Mesendoderm (in vitro differentiated cells): ENCODE data around the gene MINDY2.

Experiments
- DNase-seq: peaks from one replicate; pipeline ENCODE4 v3.0.0; 2013
- H2AK5ac ChIP-seq: 2 replicates; pipeline ENCODE4 v1.6.1; 2013; ENCODE audit warnings: low read length, inconsistent platforms
- H2BK120ac ChIP-seq: 2 replicates; pipeline ENCODE4 v1.6.1; 2013; ENCODE audit warnings: low read depth, mild to moderate bottlenecking, low read length, moderate library complexity, mixed read lengths
- H2BK15ac ChIP-seq: replicated peaks from 2 replicates; pipeline ENCODE4 v1.6.1; 2013; ENCODE audit warnings: low read depth, mild to moderate bottlenecking, moderate library complexity
- H2BK5ac ChIP-seq: 2 replicates; pipeline ENCODE4 v1.6.1; 2013; ENCODE audit warnings: low read length, inconsistent platforms
- H3K18ac ChIP-seq: 2 replicates; pipeline ENCODE4 v1.6.1; 2013; ENCODE audit warnings: mild to moderate bottlenecking, low read length, mixed read lengths
- H3K23ac ChIP-seq: one replicate; pipeline ENCODE4 v1.6.1; 2013; ENCODE audit warnings: low read length
- H3K27ac ChIP-seq: 2 replicates; pipeline ENCODE4 v1.5.1; 2013; ENCODE audit warnings: low read depth, mild to moderate bottlenecking, inconsistent platforms, low read length, moderate library complexity
- H3K27me3 ChIP-seq: 2 replicates; pipeline ENCODE4 v1.6.1; 2013; ENCODE audit warnings: low read length, control low read depth, mild to moderate bottlenecking, inconsistent platforms; ENCODE audit not compliant: insufficient read depth, poor library complexity
- H3K36me3 ChIP-seq: 2 replicates; pipeline ENCODE4 v1.6.1; 2013; ENCODE audit warnings: low read length, inconsistent platforms; ENCODE audit not compliant: control insufficient read depth, insufficient read depth
- H3K4ac ChIP-seq: one replicate; pipeline ENCODE4 v1.6.1; 2013; ENCODE audit warnings: low read depth, mild to moderate bottlenecking, low read length, moderate library complexity
- H3K4me1 ChIP-seq: 2 replicates; pipeline ENCODE4 v1.6.1; 2013; ENCODE audit warnings: low read depth, low read length, inconsistent platforms; ENCODE audit not compliant: control insufficient read depth
- H3K4me2 ChIP-seq: 2 replicates; pipeline ENCODE4 v1.6.1; 2013; ENCODE audit warnings: low read length
- H3K4me3 ChIP-seq: 2 replicates; pipeline ENCODE4 v1.5.1; 2013; ENCODE audit warnings: mild to moderate bottlenecking, low read length
- H3K56ac ChIP-seq: one replicate; pipeline ENCODE4 v1.6.1; 2013; ENCODE audit warnings: low read length
- H3K79me1 ChIP-seq: 2 replicates; pipeline ENCODE4 v1.6.1; 2013; ENCODE audit warnings: low read length, inconsistent platforms
- H3K79me2 ChIP-seq: 2 replicates; pipeline ENCODE4 v1.6.1; 2013; ENCODE audit warnings: mild to moderate bottlenecking, low read length; ENCODE audit not compliant: control insufficient read depth, insufficient read depth
- H3K9ac ChIP-seq: 2 replicates; pipeline ENCODE4 v1.6.1; 2013; ENCODE audit warnings: low read length, inconsistent platforms
- H4K5ac ChIP-seq: one replicate; pipeline ENCODE4 v1.6.1; 2013; ENCODE audit warnings: low read length
- H4K8ac ChIP-seq: one replicate; pipeline ENCODE4 v1.6.1; 2013; ENCODE audit warnings: low read depth, mild to moderate bottlenecking, control low read depth, low read length, moderate library complexity
- WGBS: extraction: QIAGEN DNeasy Blood & Tissue Kit; methylation state at CpG from one replicate; pipeline ENCODE4 v1.1.7; 2013; ENCODE audit warnings: low lambda C conversion rate, missing lambda C conversion rate; ENCODE audit not compliant: insufficient coverage; ENCODE audit errors: extremely low coverage; 5-methylcytosine and 5-hydroxymethylcytosine counted together

Gene MINDY2

DNA sequence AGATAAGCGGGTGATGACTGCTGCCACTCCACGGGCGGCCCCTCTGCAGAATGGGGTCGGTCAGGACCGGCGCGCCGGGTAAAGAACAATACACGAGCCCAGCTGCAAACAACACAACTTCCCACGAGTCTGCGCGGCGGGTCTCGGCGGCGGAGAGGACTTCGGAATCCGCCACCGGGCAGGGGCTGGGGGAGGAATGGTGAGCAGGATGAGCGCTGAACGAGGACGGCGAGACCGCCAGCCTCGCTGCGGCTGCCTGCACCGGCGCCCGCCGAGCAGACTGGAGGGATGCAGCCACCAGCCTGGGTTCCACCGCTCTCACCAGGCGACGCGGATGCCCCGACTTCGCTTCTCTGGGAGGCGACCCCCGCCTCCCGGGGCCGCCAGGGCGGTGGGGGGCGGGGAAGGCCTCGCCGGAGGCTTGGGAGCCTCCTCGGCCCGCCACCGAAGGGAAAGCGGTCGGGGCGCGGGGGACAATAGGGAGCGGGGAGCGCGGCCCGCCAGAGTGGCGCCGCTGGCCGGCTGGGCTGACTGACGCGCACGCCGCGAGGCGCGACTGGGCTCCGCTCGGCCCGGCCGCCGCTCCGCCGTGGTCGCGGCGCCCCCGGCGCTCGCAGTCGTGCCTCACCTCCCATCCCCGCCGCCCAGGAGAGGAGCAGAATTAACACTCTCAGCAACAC lies 22.1 kb upstream of the MINDY2 start:
- peak overlapping the region; percentile 77 for H3K4me2 ChIP-seq

DNA sequence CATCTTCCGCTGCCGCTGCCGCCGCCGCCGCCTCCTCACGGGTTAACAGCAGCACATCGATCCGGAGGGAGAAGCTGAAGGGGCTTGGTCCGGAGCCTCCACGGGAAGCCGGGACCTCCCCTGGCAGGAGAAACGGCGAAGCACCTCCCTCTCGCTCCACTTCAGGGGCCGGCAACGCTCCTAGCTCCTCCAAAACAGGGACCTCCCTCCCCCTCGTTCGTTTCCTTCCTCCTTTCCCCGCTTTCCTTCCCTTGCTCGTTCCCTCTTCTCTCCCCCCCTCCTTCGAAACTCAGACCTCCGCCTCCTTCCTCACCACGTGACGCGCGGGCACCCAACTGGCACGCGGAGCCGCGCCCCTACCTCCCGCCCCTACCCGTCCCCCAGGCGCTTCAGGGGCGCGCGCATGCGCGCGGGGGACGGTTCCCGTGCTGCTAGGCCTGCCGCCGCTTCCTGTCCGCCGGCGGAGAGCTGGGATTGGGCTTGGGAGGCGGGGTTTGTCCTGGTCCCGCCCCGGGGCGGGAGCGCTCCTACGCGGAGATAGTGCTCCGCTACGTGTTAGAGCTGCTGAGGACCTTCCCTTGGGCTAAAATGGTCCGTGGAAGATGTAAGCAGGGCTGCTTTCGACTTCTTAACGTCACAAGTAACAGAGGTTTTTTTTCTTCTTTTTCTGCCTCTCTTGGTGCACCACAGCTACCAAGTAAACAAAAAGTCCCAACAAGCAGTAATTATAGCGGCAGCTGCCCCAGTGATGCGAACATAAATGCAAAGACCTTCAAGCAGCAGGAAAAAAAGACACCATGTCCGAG lies 21.4 kb upstream of the MINDY2 start, which contains the start of gene ADAM10:
Gene ADAM10 (minus strand): TSS at position 176 of the 806 bp plus-strand sequence. CDS start 173 bp downstream, at position 3.
- peak; percentile 99 for DNase-seq
- Histone ChIP-seq H2BK120ac (no peak within 1 kb of the TSS), H3K4me2 (peak within 1 kb of the TSS; percentile 77), H4K5ac (no peak within 1 kb of the TSS), H3K4me1 (no peaks in the 10 kb centered on the region), H3K27me3 (no peaks in the 10 kb centered on the region), H3K27ac (peak within 1 kb of the TSS; percentile 97), H3K79me2 (peaks cover 31% of the 10 kb centered on the region), H3K9ac (peak within 1 kb of the TSS; percentile 94), H4K8ac (no peak within 1 kb of the TSS), H3K56ac (peak within 1 kb of the TSS; percentile 99), H3K18ac (peak within 1 kb of the TSS; percentile 72), H3K36me3 (no peaks in the 10 kb centered on the region), H2AK5ac (no peak within 1 kb of the TSS), H2BK15ac (no peak within 1 kb of the TSS), H2BK5ac (peak within 1 kb of the TSS; percentile 82), H3K4ac (peak within 1 kb of the TSS; percentile 85), H3K4me3 (peak within 1 kb of the TSS; percentile 69), H3K23ac (peak within 1 kb of the TSS; percentile 66), H3K79me1 (peaks cover 2% of the 10 kb centered on the region)
- WGBS = no CpG with 5 or more reads among the region's 62 CpGs

More for the DNA sequence above, 22.1 kb upstream of the MINDY2 start:
- peak overlapping the region; percentile 97 for H3K27ac ChIP-seq
- H4K8ac ChIP-seq = no peak overlapping the region
- no peak overlapping the region for H2BK15ac ChIP-seq
- no peaks in the 10 kb centered on the region for H3K4me1 ChIP-seq
- peak overlapping the region; percentile 66 for H3K23ac ChIP-seq
- H3K56ac ChIP-seq = peak overlapping the region; percentile 99
- peak overlapping the region; percentile 72 for H3K18ac ChIP-seq
- H4K5ac ChIP-seq = no peak overlapping the region
- H3K4ac ChIP-seq = peak overlapping the region; percentile 85
- WGBS = no CpG with 5 or more reads among the region's 81 CpGs
- H3K4me3 ChIP-seq = peak overlapping the region; percentile 69
- H2BK120ac ChIP-seq = no peak overlapping the region
- H2AK5ac ChIP-seq = no peak overlapping the region
- H3K9ac ChIP-seq = peak overlapping the region; percentile 94
- peak overlapping the region; percentile 82 for H2BK5ac ChIP-seq
- H3K79me1 ChIP-seq = peaks cover 2% of the 10 kb centered on the region
- peak; percentile 81 for DNase-seq
- peaks cover 36% of the 10 kb centered on the region for H3K79me2 ChIP-seq
- H3K36me3 ChIP-seq = no peaks in the 10 kb centered on the region
- H3K27me3 ChIP-seq = no peaks in the 10 kb centered on the region

DNA sequence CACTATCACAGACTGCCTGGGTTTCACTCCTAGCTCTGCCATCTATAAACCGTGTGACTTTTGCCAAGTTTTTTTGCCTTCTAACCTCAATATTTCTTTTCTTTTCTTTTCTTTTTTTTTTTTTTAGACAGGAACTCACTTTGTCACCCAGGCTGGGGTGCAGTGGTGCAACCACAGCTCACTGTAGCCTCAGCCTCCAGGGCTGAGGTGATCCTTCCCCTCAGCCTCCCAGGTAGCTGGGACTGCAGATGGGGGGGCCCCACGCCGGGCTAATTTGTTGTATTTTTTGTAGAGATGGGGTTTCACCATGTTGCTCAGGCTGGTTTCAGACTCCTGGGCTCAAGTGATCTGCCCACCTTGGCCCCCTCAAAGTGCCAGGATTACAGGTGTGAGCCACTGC lies 18.4 kb upstream of the MINDY2 start:
- no peak overlapping the region for H2BK120ac ChIP-seq
- no peaks in the 10 kb centered on the region for H3K36me3 ChIP-seq
- no peak overlapping the region for H2BK5ac ChIP-seq
- H3K4me1 ChIP-seq = no peaks in the 10 kb centered on the region
- no peak overlapping the region for H3K9ac ChIP-seq
- no peak for DNase-seq
- no peak overlapping the region for H3K27ac ChIP-seq
- H3K4me2 ChIP-seq = no peak overlapping the region
- WGBS = no CpG with 5 or more reads among the region's 3 CpGs
- H2AK5ac ChIP-seq = no peak overlapping the region
- H2BK15ac ChIP-seq = no peak overlapping the region
- no peak overlapping the region for H3K23ac ChIP-seq
- H3K27me3 ChIP-seq = no peaks in the 10 kb centered on the region
- peaks cover 11% of the 10 kb centered on the region for H3K79me2 ChIP-seq
- H3K56ac ChIP-seq = no peak overlapping the region
- no peak overlapping the region for H4K5ac ChIP-seq
- H3K79me1 ChIP-seq = no peaks in the 10 kb centered on the region
- H3K4ac ChIP-seq = no peak overlapping the region
- H3K18ac ChIP-seq = no peak overlapping the region
- H3K4me3 ChIP-seq = no peak overlapping the region
- H4K8ac ChIP-seq = no peak overlapping the region

DNA sequence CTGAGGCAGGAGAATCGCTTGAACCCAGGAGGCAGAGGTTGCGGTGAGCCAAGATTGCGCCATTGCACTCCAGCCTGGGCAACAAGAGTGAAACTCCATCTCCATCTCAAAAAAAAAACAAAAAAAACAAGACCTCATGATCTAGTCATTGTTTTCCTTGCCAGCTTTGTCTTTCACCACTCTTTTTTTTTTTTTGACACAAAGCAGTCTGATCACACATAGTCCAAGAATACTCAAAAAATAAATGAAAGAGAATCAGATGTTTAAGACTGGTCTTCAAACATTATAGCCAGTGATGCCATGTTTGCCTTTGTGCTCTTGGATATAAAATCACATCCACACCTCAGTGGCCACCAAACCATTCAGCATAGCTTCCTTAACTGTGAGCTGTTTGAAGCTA lies 15.8 kb upstream of the MINDY2 start:
- H3K56ac ChIP-seq = no peak overlapping the region
- H4K8ac ChIP-seq = no peak overlapping the region
- no peak overlapping the region for H3K4ac ChIP-seq
- H3K18ac ChIP-seq = no peak overlapping the region
- H2BK15ac ChIP-seq = no peak overlapping the region
- H3K4me1 ChIP-seq = no peaks in the 10 kb centered on the region
- no peak overlapping the region for H4K5ac ChIP-seq
- no peak overlapping the region for H3K27ac ChIP-seq
- H2BK5ac ChIP-seq = no peak overlapping the region
- no peaks in the 10 kb centered on the region for H3K36me3 ChIP-seq
- no peak overlapping the region for H3K4me2 ChIP-seq
- H3K4me3 ChIP-seq = no peak overlapping the region
- H2BK120ac ChIP-seq = no peak overlapping the region
- WGBS = no CpG with 5 or more reads among the region's 3 CpGs
- no peak for DNase-seq
- H3K27me3 ChIP-seq = no peaks in the 10 kb centered on the region
- no peak overlapping the region for H3K9ac ChIP-seq
- no peaks in the 10 kb centered on the region for H3K79me2 ChIP-seq
- H3K23ac ChIP-seq = no peak overlapping the region
- H3K79me1 ChIP-seq = no peaks in the 10 kb centered on the region
- H2AK5ac ChIP-seq = no peak overlapping the region

DNA sequence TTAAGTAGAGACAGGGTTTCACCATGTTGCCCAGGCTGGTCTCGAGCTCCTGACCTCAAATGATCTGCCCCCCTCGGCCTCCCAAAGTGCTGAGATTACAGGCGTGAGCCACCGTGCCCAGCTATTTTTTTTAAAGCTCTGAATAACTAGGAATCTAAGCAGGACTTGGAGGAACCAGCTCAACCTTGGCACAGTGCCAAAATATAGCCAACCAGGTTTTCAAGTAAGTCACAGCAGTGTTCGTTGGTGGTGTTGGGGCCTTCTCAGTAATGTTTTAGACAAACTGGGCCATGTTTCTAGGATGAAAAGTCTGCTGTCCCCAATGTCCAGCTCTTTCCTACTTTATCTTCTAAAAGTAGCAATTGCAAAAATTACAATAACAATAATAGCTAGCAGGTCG lies 15.1 kb upstream of the MINDY2 start:
- H3K9ac ChIP-seq = no peak overlapping the region
- no peaks in the 10 kb centered on the region for H3K79me2 ChIP-seq
- H3K27ac ChIP-seq = no peak overlapping the region
- H3K4ac ChIP-seq = no peak overlapping the region
- no peak overlapping the region for H2AK5ac ChIP-seq
- no CpG with 5 or more reads among the region's 6 CpGs for WGBS
- H3K4me3 ChIP-seq = no peak overlapping the region
- H3K36me3 ChIP-seq = no peaks in the 10 kb centered on the region
- H3K27me3 ChIP-seq = no peaks in the 10 kb centered on the region
- no peak overlapping the region for H4K8ac ChIP-seq
- H2BK5ac ChIP-seq = no peak overlapping the region
- DNase-seq = no peak
- no peak overlapping the region for H4K5ac ChIP-seq
- no peak overlapping the region for H2BK120ac ChIP-seq
- no peak overlapping the region for H3K4me2 ChIP-seq
- H3K79me1 ChIP-seq = no peaks in the 10 kb centered on the region
- H3K4me1 ChIP-seq = no peaks in the 10 kb centered on the region
- no peak overlapping the region for H3K23ac ChIP-seq
- H2BK15ac ChIP-seq = no peak overlapping the region
- H3K18ac ChIP-seq = no peak overlapping the region
- no peak overlapping the region for H3K56ac ChIP-seq
